Parathyroid adenoma (tissue), 2 donors: ENCODE measurements around the gene DCAF6.

Experiments
- H2AFZ ChIP-seq: fragments of 300-600 bp; sonication (generic); one replicate; pipeline ENCODE4 v1.7.0; 2017; ENCODE audit warnings: antibody characterized with exemption, mild to moderate bottlenecking
- H3K27ac ChIP-seq: fragments of 300-600 bp; sonication (generic); one replicate; pipeline ENCODE4 v1.7.0; 2017
- H3K27me3 ChIP-seq: fragments of 300-600 bp; sonication (generic); one replicate; pipeline ENCODE4 v1.7.0; 2017; ENCODE audit warnings: low read length; ENCODE audit not compliant: control insufficient read depth, insufficient read depth
- H3K36me3 ChIP-seq: fragments of 300-600 bp; sonication (generic); one replicate; pipeline ENCODE4 v1.7.0; 2017; ENCODE audit warnings: low read length; ENCODE audit not compliant: control insufficient read depth, insufficient read depth
- H3K4me1 ChIP-seq: fragments of 300-600 bp; sonication (generic); one replicate; pipeline ENCODE4 v1.7.0; 2017; ENCODE audit warnings: control low read depth
- H3K4me2 ChIP-seq: fragments of 300-600 bp; sonication (generic); one replicate; pipeline ENCODE4 v1.7.0; 2017; ENCODE audit warnings: low read length
- H3K4me3 ChIP-seq: fragments of 300-600 bp; sonication (generic); one replicate; pipeline ENCODE4 v1.7.0; 2017; ENCODE audit warnings: low read depth, low read length
- H3K79me2 ChIP-seq: fragments of 300-600 bp; sonication (generic); one replicate; pipeline ENCODE4 v1.7.0; 2017; ENCODE audit warnings: control low read depth
- H3K9ac ChIP-seq: fragments of 300-600 bp; sonication (generic); one replicate; pipeline ENCODE4 v1.7.0; 2017; ENCODE audit warnings: mild to moderate bottlenecking
- H3K9me3 ChIP-seq: fragments of 300-600 bp; sonication (generic); one replicate; pipeline ENCODE4 v1.7.0; 2017; ENCODE audit warnings: low read length; ENCODE audit not compliant: control insufficient read depth
- TF ChIP-seq, protein P1 (sequence below): fragments of 300-600 bp; sonication (generic); IDR thresholded peaks from one replicate; pipeline ENCODE4 v1.7.0; 2017; ENCODE audit warnings: antibody characterized with exemption, mild to moderate bottlenecking
- donor health status: primary hyperparathyroidism.

DCAF6 gene

DNA sequence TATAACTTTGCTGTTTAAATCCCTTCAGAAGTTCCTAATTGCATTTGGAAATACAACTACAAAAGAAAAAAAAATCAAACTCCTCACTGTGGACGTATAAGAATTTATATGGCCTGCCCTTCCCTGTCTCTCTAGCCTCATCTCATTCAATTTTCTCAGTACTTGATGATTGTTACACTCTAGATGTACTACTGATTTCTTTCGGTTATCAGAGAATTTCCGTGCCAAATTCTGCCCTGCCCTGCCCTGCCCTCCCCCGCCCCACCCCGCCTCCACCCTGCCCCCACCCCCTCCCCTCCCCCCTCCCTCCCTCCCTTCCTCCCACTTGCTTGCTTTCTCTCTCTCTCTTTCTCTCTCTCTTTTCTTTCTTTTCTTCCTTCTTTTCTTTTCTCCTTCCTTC is 72.1 kb downstream of the DCAF6 start:
- H2AFZ ChIP-seq: no peak overlapping the region
- no peaks in the 10 kb centered on the region for H3K4me1 ChIP-seq
- no peaks in the 10 kb centered on the region for H3K79me2 ChIP-seq
- H3K9ac ChIP-seq: no peak overlapping the region
- H3K27ac ChIP-seq: no peak overlapping the region
- no peaks in the 10 kb centered on the region for H3K9me3 ChIP-seq
- H3K4me3 ChIP-seq: no peak overlapping the region
- H3K27me3 ChIP-seq: no peaks in the 10 kb centered on the region
- no peak overlapping the region for H3K4me2 ChIP-seq
- no peaks in the 10 kb centered on the region for H3K36me3 ChIP-seq
- TF ChIP-seq, protein P1, sequence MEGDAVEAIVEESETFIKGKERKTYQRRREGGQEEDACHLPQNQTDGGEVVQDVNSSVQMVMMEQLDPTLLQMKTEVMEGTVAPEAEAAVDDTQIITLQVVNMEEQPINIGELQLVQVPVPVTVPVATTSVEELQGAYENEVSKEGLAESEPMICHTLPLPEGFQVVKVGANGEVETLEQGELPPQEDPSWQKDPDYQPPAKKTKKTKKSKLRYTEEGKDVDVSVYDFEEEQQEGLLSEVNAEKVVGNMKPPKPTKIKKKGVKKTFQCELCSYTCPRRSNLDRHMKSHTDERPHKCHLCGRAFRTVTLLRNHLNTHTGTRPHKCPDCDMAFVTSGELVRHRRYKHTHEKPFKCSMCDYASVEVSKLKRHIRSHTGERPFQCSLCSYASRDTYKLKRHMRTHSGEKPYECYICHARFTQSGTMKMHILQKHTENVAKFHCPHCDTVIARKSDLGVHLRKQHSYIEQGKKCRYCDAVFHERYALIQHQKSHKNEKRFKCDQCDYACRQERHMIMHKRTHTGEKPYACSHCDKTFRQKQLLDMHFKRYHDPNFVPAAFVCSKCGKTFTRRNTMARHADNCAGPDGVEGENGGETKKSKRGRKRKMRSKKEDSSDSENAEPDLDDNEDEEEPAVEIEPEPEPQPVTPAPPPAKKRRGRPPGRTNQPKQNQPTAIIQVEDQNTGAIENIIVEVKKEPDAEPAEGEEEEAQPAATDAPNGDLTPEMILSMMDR: no peak

- Histone ChIP-seq H3K27ac (no peak overlapping the region), H3K4me3 (no peak overlapping the region), H3K9ac (no peak overlapping the region), H3K9me3 (no peaks in the 10 kb centered on the region), H3K79me2 (no peaks in the 10 kb centered on the region), H3K36me3 (no peaks in the 10 kb centered on the region), H2AFZ (no peak overlapping the region), H3K27me3 (no peaks in the 10 kb centered on the region), H3K4me2 (no peak overlapping the region), H3K4me1 (no peaks in the 10 kb centered on the region)
- TF ChIP-seq, protein P1: no peak
Measured at GRCh38 chr1:168009322-168009721, 72.8 kb downstream of the DCAF6 start.

- H2AFZ ChIP-seq: no peak overlapping the region
- no peaks in the 10 kb centered on the region for H3K27me3 ChIP-seq
- no peak overlapping the region for H3K4me2 ChIP-seq
- no peaks in the 10 kb centered on the region for H3K9me3 ChIP-seq
- no peak overlapping the region for H3K4me3 ChIP-seq
- no peaks in the 10 kb centered on the region for H3K4me1 ChIP-seq
- no peaks in the 10 kb centered on the region for H3K36me3 ChIP-seq
- H3K79me2 ChIP-seq: no peaks in the 10 kb centered on the region
- no peak overlapping the region for H3K9ac ChIP-seq
- no peak overlapping the region for H3K27ac ChIP-seq
- TF ChIP-seq, protein P1: no peak
Measured at GRCh38 chr1:168019407-168019806, 82.9 kb downstream of the DCAF6 start.

DNA sequence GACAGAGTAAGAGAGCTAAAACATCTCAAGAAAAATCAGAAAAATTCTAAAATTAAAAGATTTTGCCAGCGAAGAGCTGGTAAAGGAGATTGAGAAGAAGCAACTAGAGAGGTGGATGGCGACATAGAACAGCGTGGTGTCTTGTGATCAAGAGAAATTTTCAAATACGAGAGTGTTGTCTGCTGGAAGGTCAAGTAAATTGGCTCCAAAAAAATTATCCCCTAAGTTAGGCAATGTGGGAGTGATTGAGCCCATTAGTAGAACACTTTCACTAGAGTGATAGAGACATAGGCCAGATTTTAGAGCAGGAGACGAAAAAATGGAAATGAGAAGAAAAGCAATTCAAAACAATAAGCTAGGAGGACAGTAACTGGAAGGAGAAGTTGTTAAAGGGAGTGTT is 94.7 kb downstream of the DCAF6 start:
- Histone ChIP-seq H2AFZ (no peak overlapping the region), H3K79me2 (no peaks in the 10 kb centered on the region), H3K4me2 (no peak overlapping the region), H3K4me3 (no peak overlapping the region), H3K9ac (no peak overlapping the region), H3K27ac (no peak overlapping the region), H3K9me3 (no peaks in the 10 kb centered on the region), H3K36me3 (no peaks in the 10 kb centered on the region), H3K27me3 (no peaks in the 10 kb centered on the region), H3K4me1 (no peaks in the 10 kb centered on the region)
- TF ChIP-seq, protein P1: no peak

DNA sequence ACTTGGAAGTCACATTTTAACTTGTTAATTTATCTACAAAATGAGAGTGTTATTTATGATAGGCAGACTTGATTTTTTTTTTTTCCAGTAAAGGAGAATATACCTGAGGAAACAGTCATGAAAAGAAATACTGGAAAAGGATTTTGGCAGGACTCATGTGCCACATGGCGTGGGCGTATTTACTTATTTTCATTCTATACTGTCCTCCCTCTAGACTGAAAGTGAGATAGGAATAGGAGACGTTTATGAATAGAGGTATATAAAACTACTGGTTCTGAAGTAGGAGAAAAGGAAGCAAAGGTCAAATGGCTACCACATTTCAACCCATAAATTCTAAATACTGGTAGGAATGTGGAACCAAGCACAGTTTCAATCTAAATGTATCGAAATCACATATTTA is 95.1 kb downstream of the DCAF6 start:
- no peak overlapping the region for H3K4me3 ChIP-seq
- no peaks in the 10 kb centered on the region for H3K4me1 ChIP-seq
- TF ChIP-seq, protein P1: no peak
- H3K9me3 ChIP-seq: no peaks in the 10 kb centered on the region
- H2AFZ ChIP-seq: no peak overlapping the region
- no peaks in the 10 kb centered on the region for H3K27me3 ChIP-seq
- H3K79me2 ChIP-seq: no peaks in the 10 kb centered on the region
- H3K36me3 ChIP-seq: no peaks in the 10 kb centered on the region
- H3K9ac ChIP-seq: no peak overlapping the region
- H3K27ac ChIP-seq: no peak overlapping the region
- no peak overlapping the region for H3K4me2 ChIP-seq
